ENCODE measurements around the gene WBP2. TPM values are rescaled to one million over a fixed set of nuclear protein-coding genes. Genes with fewer than 3 reads are reported as not detected.
"Not testable (repeated sequence)": the region's sequence is repeated elsewhere in the genome, so short reads cannot be mapped to it uniquely, and the experiment has no call there.

Gene WBP2
- total RNA-seq, 2 experiments from 2014 or later, result 76.8 to 83.5 TPM

DNA sequence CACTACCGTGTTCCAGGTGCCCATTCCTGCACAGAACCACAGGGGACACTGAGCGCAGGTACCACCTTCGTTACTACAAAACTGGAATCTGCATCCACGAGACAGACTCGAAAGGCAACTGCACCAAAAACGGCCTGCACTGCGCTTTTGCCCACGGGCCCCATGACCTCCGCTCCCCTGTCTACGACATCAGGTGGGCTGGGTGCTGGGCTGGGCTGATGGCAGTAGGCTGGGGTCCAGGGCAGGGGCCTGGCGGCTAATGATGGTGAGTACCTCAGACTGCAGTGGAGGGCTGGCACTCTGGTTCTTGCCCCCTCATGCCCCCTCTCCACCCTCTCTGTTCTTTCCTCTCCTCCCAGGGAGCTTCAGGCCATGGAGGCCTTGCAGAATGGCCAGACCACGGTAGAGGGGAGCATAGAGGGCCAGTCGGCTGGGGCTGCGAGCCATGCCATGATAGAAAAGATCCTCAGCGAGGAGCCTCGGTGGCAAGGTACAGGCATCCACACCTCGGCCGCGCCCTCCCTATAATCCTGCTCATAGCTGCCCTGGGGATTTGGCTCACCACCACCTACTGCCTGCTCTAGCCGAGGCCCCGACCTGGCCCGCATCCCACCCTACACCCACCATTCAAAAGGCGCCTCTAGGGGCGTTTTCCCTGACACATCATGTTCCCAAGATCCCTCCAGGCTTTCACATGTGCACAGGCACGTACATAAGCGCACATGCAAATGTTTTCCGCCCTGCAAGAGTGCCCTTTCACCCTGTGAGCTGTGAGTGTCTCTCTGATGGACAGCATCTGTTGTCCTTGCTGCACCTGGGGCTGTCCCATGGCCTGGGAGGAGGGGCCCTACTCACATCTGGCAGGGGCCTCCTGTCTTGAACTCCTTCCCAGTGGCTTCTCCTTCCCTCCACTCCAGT is 42.8 kb downstream of the WBP2 start:
- POLR2A ChIA-PET, result no interaction called here
- peak overlapping the region; percentile 50 for H3K27ac Mint-ChIP-seq
- DNase-seq, result no peak
- H3K4me1 Mint-ChIP-seq, result no peaks in the 10 kb centered on the region
- peaks cover 5% of the 10 kb centered on the region for H3K36me3 Mint-ChIP-seq (ENCODE audit: low read depth)
- CTCF ChIA-PET, result interaction anchor here (1.0 to 1.7 kb wide), 2 partner anchors 13 to 18 kb away, joined by 3 to 6 read pairs; no protein-coding TSS in a partner anchor
- H3K9me3 Mint-ChIP-seq, result no peaks in the 10 kb centered on the region
- no peaks in the 10 kb centered on the region for H3K27me3 Mint-ChIP-seq
- no peak overlapping the region for H3K4me3 Mint-ChIP-seq

DNA sequence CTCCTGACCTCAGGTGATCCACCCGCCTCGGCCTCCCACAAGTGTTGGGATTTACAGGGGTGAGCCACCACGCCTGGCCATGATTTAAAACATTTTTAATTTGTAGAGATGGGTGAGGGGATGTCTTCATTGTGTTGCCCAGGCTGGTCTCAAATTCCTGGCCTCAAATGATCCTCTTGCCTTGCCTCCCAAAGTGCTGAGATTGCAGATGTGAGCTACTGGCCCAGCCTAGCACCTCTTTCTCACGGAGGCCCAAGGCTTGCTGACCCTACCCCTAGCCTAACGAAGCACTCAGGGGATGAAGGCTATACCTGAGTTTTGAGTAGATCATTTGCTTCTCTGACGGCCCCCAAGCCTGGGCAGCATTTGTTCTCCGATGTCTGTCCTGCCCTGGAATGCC is 44.0 kb downstream of the WBP2 start:
- DNase-seq, result no peak
- POLR2A ChIA-PET, result no interaction called here
- H3K9me3 Mint-ChIP-seq, result no peaks in the 10 kb centered on the region
- H3K27me3 Mint-ChIP-seq, result no peaks in the 10 kb centered on the region
- H3K4me3 Mint-ChIP-seq, result no peak overlapping the region
- H3K27ac Mint-ChIP-seq, result no peak overlapping the region
- peaks cover 5% of the 10 kb centered on the region for H3K36me3 Mint-ChIP-seq (ENCODE audit: low read depth)
- no peaks in the 10 kb centered on the region for H3K4me1 Mint-ChIP-seq
- CTCF ChIA-PET, result interaction anchor here (0.7 kb wide), 1 partner anchor 15 kb away, joined by 3 read pairs; no protein-coding TSS in a partner anchor

DNA sequence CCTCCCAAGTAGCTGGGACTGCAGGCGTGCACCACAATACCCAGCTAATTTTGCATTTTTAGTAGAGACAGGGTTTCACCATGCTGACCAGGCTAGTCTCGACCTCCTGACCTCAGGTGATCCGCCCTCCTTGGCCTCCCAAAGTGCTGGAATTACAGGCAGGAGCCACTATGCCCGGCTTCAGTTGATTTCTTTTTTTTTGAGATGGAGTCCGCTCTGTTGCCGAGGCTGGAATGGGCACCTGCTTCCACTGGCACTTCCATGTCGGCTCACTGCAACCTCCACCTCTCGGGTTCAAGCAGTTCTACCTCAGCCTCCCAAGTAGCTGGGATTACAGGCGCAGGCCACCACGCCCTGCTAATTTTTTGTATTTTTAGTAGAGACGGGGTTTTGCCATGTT is 44.4 kb downstream of the WBP2 start:
- H3K27ac Mint-ChIP-seq; POLR2A ChIA-PET; DNase-seq; H3K4me3 Mint-ChIP-seq; H3K27me3 Mint-ChIP-seq; H3K36me3 Mint-ChIP-seq (ENCODE audit: low read depth); H3K4me1 Mint-ChIP-seq; H3K9me3 Mint-ChIP-seq: not testable (repeated sequence)
- CTCF ChIA-PET, result interaction anchor here (0.7 kb wide), 1 partner anchor 14 kb away, joined by 3 read pairs; no protein-coding TSS in a partner anchor

DNA sequence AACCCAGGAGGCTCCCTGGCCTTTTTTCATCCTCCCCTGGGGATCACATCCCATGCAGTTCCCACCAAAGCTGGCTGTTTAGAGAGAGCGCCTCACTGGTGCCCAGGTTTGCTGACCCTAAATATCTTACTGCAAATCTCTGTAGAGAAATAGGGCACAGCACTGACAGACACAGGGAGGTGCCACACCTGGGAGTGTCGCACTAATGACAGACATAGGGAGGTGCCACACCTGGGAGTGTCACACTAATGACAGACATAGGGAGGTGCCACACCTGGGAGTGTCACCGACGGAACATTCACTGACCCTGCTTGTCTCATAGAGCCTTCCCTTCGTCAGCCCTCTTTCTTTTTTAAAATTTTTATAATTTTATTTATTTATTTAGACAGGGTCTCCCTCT is 44.9 kb downstream of the WBP2 start:
- H3K4me1 Mint-ChIP-seq, result no peaks in the 10 kb centered on the region
- peaks cover 5% of the 10 kb centered on the region for H3K36me3 Mint-ChIP-seq (ENCODE audit: low read depth)
- CTCF ChIA-PET, result no interaction called here
- POLR2A ChIA-PET, result no interaction called here
- no peak for DNase-seq
- H3K27ac Mint-ChIP-seq, result no peak overlapping the region
- no peaks in the 10 kb centered on the region for H3K27me3 Mint-ChIP-seq
- H3K4me3 Mint-ChIP-seq, result no peak overlapping the region
- H3K9me3 Mint-ChIP-seq, result no peaks in the 10 kb centered on the region

DNA sequence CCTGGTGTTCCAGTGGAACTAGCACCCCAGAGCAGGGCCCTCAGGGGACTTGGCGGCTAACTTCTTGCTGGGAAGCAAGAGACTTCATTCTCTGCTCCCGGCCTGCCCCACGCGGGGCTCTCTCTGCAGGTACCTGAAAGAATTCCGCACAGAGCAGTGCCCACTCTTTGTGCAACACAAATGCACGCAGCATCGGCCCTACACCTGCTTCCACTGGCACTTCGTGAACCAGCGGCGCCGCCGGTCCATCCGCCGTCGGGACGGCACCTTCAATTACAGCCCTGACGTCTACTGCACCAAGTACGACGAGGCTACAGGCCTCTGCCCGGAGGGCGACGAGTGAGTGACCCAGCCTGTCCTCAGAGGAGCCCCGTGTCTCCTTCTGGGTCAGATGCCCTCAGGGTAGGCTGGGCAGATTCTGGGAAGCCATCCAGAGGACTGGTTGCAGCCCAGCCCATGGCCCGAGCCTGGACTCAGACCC is 45.5 kb downstream of the WBP2 start:
- H3K27ac Mint-ChIP-seq, result no peak overlapping the region
- ChIA-PET CTCF (interaction anchor here (1.1 to 2.6 kb wide), 3 partner anchors 12 to 38 kb away, joined by 3 to 11 read pairs (median 6); partner anchors contain the start of gene UNK), POLR2A (no interaction called here)
- DNase-seq, result no peak
- H3K27me3 Mint-ChIP-seq, result no peaks in the 10 kb centered on the region
- H3K4me1 Mint-ChIP-seq, result no peaks in the 10 kb centered on the region
- H3K4me3 Mint-ChIP-seq, result no peak overlapping the region
- no peaks in the 10 kb centered on the region for H3K9me3 Mint-ChIP-seq
- peaks cover 5% of the 10 kb centered on the region for H3K36me3 Mint-ChIP-seq (ENCODE audit: low read depth)

DNA sequence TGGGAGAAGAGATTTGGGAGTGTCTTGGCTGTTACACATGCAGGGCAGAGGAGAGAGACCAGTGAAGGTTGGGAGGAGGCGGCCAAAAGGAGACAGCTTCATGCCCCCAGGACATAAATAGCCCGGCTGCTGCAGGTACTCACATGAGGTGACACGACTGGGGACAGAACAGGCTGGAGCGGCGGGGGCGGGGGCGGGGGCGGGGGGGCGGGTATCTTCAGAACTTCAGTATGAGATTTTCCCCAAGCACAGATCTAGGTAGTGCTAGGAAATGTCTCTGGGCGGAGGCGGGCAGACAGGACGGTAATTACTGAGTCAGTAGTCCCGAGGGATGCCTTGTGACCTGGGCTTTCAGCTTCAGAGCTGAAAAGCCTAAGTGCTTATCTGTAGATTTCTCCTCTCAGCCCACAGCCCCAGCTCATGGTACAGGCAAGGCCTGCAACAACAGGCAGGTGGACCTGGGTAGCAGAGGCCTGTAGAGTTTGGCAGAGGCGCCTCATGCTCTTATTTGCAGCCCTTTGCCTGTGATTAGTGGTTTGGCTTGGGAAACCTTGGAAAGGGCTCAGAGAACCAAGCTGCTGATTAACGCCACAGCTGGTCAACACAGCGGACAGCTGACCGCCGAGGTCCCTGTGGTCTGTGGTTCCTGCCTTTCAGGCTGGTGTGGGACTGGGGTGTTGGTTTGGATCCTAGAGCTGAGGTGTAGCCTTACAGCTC is 46.1 kb downstream of the WBP2 start:
- ChIA-PET CTCF (interaction anchor here (1.1 to 2.6 kb wide), 3 partner anchors 12 to 39 kb away, joined by 3 to 11 read pairs (median 6); partner anchors contain the start of gene UNK), POLR2A (no interaction called here)
- Mint-ChIP-seq H3K27me3 (no peaks in the 10 kb centered on the region), H3K4me1 (peaks cover 3% of the 10 kb centered on the region), H3K27ac (no peak overlapping the region), H3K9me3 (no peaks in the 10 kb centered on the region), H3K4me3 (no peak overlapping the region), H3K36me3 (ENCODE audit: low read depth) (peaks cover 5% of the 10 kb centered on the region)
- DNase-seq, result no peak

DNA sequence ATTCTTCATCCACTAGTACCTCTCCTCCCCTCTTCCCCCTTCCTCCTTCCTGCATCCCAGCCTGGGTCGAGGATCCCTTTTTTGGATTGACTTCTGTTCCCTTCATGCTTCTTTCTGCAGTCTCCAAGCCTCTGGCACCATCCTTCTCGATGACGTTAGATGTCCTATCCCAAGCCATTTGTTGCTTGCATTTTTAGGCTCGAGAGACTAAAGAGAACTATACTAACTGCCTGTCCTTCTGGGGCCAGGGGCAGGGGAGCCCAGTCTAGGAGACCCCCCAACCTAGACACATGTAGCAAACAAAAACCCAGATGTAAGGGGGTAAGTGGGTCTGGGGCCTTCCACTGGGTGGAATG is 46.6 kb downstream of the WBP2 start:
- Mint-ChIP-seq H3K9me3 (no peaks in the 10 kb centered on the region), H3K36me3 (ENCODE audit: low read depth) (peaks cover 5% of the 10 kb centered on the region), H3K4me1 (peaks cover 9% of the 10 kb centered on the region), H3K4me3 (no peak overlapping the region), H3K27me3 (no peaks in the 10 kb centered on the region), H3K27ac (no peak overlapping the region)
- ChIA-PET POLR2A (no interaction called here), CTCF (interaction anchor here (1.2 to 2.6 kb wide), 3 partner anchors 11 to 36 kb away, joined by 3 to 11 read pairs (median 6); partner anchors contain the start of gene UNK)
- DNase-seq, result no peak

DNA sequence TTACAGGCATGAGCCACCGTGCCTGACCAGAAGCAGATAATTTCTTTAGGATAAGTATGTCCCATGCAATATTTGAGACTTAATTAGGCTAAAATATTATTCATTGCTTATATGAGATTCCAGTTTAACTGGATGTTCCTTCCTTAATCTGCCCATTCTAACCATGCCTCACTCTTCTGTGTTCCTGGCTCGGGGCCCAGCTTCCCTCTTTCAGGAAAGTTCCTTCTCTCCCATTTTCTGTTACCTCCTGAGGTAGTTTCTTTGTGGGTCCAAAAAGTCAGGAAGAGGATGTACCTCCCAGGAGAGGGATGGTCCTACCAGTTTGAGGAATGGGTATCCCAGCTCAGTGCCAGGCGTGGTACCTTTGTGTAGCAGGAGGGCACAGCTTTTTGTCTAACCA is 47.3 kb downstream of the WBP2 start:
- H3K27ac Mint-ChIP-seq, result no peak overlapping the region
- no peak overlapping the region for H3K4me3 Mint-ChIP-seq
- H3K27me3 Mint-ChIP-seq, result no peaks in the 10 kb centered on the region
- no peaks in the 10 kb centered on the region for H3K9me3 Mint-ChIP-seq
- H3K4me1 Mint-ChIP-seq, result peaks cover 13% of the 10 kb centered on the region
- CTCF ChIA-PET, result interaction anchor here (1.4 to 2.6 kb wide), 2 partner anchors 23 to 35 kb away, joined by 3 to 11 read pairs; partner anchors contain the start of gene UNK
- no peak for DNase-seq
- H3K36me3 Mint-ChIP-seq (ENCODE audit: low read depth), result peaks cover 7% of the 10 kb centered on the region
- POLR2A ChIA-PET, result no interaction called here

DNA sequence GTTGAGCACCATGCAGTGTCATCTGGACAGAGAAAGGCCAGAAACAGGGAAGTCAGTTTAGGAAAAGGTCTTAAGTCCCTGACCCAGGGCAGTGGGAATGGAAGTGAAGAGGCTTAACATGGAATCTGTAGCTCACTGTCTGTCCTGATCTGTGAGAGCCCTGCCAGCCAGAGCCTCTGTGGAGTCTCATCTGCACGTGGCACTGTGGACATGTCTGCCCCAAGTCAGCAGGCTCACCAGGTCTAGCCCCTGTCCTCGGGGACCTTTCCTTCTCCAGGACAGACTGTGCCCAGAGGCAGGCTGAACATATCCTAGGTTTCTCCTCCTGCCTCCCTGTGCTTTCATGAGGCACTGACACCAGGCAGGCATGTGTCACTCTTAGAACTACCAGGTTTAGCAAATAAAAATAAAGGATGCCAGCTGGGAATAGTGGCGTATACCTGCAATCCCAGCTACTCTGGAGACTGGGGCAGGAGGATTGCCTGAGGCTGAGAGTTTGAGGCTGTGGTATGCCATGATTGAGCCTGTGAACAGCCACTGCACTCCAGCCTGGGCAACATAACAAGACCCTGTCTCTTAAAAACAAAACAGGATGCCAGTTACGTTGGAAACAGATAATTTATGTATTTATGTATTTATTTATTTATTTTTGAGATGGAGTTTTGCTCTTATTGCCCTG is 48.2 kb downstream of the WBP2 start:
- DNase-seq, result no peak
- H3K9me3 Mint-ChIP-seq, result no peaks in the 10 kb centered on the region
- H3K27me3 Mint-ChIP-seq, result no peaks in the 10 kb centered on the region
- H3K36me3 Mint-ChIP-seq (ENCODE audit: low read depth), result peaks cover 2% of the 10 kb centered on the region
- ChIA-PET POLR2A (no interaction called here), CTCF (interaction anchor here (1.2 to 2.6 kb wide), 4 partner anchors 8 to 34 kb away, joined by 3 to 11 read pairs (median 3); partner anchors contain the start of gene UNK)
- peaks cover 13% of the 10 kb centered on the region for H3K4me1 Mint-ChIP-seq
- no peak overlapping the region for H3K4me3 Mint-ChIP-seq
- H3K27ac Mint-ChIP-seq, result no peak overlapping the region

DNA sequence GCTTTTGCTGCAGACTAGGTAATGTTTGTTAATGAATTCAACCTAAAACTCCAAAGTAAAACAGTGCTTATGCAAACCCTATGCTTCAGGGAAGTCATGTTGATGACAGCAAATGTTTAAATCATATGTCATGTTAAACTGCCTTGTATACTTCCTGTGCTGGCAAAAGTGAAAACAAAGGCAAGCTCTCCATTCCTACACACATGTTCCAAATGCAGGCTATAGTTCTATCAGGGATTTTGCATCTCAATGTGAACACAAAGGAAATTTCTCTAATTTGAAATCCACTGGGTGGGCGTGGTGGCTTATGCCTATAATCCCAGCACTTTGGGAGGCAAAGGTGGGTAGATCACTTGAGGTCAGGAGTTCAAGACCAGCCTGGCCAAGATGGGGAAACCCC is 51.3 kb downstream of the WBP2 start:
- H3K36me3 Mint-ChIP-seq (ENCODE audit: low read depth), result peaks cover 8% of the 10 kb centered on the region
- no peak for DNase-seq
- H3K27me3 Mint-ChIP-seq, result no peaks in the 10 kb centered on the region
- CTCF ChIA-PET, result interaction anchor here (0.6 to 2.0 kb wide), 7 partner anchors 8 to 99 kb away, joined by 3 to 7 read pairs (median 4); no protein-coding TSS in a partner anchor
- no peaks in the 10 kb centered on the region for H3K9me3 Mint-ChIP-seq
- POLR2A ChIA-PET, result no interaction called here
- peaks cover 14% of the 10 kb centered on the region for H3K4me1 Mint-ChIP-seq
- no peak overlapping the region for H3K4me3 Mint-ChIP-seq
- H3K27ac Mint-ChIP-seq, result peak overlapping the region; percentile 65

DNA sequence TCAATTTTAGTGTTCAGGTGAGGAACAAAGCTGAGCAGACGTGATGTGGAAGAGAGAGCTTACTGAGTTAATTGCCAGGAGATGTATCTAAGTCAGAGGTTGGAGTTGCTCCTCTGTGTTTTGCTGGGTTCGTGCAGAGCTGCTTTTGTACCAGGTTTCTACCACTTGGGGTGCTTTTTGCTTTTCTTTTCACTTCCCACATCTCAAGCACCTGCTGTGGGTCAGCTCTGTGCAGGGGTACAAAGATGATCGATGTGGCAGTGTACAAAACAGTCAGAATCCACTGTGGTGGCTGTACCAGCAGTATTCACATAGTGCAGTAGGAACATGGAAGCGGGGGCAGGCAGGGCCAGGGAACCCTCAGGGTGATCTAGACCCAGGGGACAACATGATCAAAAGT is 55.7 kb downstream of the WBP2 start:
- Mint-ChIP-seq H3K4me1 (peaks cover 23% of the 10 kb centered on the region), H3K4me3 (no peak overlapping the region), H3K27ac (no peak overlapping the region), H3K27me3 (no peaks in the 10 kb centered on the region), H3K36me3 (ENCODE audit: low read depth) (peaks cover 11% of the 10 kb centered on the region), H3K9me3 (no peaks in the 10 kb centered on the region)
- no peak for DNase-seq
- ChIA-PET POLR2A (interaction anchor here (0.7 to 1.6 kb wide), 2 partner anchors 19 to 49 kb away, joined by 5 to 6 read pairs; a partner anchor contains a TSS), CTCF (interaction anchor here (1.1 to 1.4 kb wide), 3 partner anchors 14 to 46 kb away, joined by 3 to 4 read pairs (median 3); no protein-coding TSS in a partner anchor)

DNA sequence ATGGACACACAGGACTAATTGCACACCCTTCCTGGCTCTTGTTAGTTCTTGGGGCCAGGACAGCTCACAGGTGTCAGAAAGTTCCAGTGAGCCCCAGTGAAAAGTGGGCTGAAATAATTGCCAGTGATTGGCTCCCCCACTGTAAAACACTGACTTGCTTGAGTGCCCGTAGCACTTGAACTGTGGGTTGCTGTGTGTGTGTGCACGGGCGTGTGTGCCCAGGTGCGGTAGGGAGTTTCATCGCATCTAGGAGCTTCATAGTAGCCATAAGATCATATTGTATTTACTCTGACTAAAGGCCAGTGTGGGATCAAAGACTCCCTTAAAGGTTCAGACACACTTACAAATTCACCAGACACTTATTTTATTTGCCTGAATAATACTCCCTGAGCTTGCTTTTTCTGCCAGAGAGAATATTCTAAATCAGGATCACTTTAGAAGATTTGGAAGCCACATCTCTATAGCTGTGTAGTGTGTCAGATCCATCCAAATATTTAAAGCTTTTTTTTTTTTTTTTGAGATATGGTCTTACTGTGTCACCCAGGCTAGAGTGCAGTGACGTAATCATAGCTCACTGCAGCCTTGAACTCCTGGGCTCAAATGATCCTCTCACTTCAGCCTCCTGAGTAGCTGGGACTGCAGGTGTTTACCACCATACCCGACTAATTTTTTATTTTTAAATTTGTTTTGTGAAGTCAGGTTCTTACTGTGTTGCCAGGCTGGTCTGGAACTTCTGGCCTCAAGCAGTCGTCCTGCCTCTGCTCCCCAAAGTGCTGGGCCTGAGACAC is 59.1 kb downstream of the WBP2 start:
- peaks cover 23% of the 10 kb centered on the region for H3K4me1 Mint-ChIP-seq
- peaks cover 23% of the 10 kb centered on the region for H3K36me3 Mint-ChIP-seq (ENCODE audit: low read depth)
- ChIA-PET CTCF (interaction anchor here (0.6 to 3.0 kb wide), 14 partner anchors 8 to 558 kb away, joined by 3 to 7 read pairs (median 4); partner anchors contain the start of genes PRPSAP1 and TRIM65), POLR2A (no interaction called here)
- H3K9me3 Mint-ChIP-seq, result no peaks in the 10 kb centered on the region
- no peak for DNase-seq
- no peaks in the 10 kb centered on the region for H3K27me3 Mint-ChIP-seq
- no peak overlapping the region for H3K27ac Mint-ChIP-seq
- H3K4me3 Mint-ChIP-seq, result no peak overlapping the region

Measured in activated CD4-positive, alpha-beta T cell treated with anti-CD3 and anti-CD28 coated beads, Interleukin-2, amount 10 ng/mL, durations not matched to agents 7 days and 5 days (primary cell).